ENCODE measurements around the gene SLIT1. TPM values are rescaled to one million over a fixed set of nuclear protein-coding genes. Genes with fewer than 3 reads are reported as not detected.

The SLIT1 gene
- total and polyA plus RNA-seq, 2 experiments from 2014 or later: not detected

GRCh38 chr10:97195706-97196222, 10.0 kb upstream of the SLIT1 start:
- no peaks in the 10 kb centered on the region for H3K79me2 ChIP-seq (ENCODE audit: insufficient read depth)
- H3K9me2 ChIP-seq (ENCODE audit: insufficient read depth): no peaks in the 10 kb centered on the region
- H3K4me1 ChIP-seq (ENCODE audit: insufficient read depth): no peaks in the 10 kb centered on the region
- H3K36me3 ChIP-seq (ENCODE audit: low read depth): no peaks in the 10 kb centered on the region
- H3K4me2 ChIP-seq (ENCODE audit: unreplicated experiment): peak overlapping the region; percentile 79
- no peak overlapping the region for H3K27ac ChIP-seq
- peak overlapping the region; percentile 73 for H3K4me3 ChIP-seq
- no peaks in the 10 kb centered on the region for H4K20me1 ChIP-seq (ENCODE audit: insufficient read depth)
- no peak overlapping the region for H3K9ac ChIP-seq
- no peaks in the 10 kb centered on the region; the same call in none of the 2 replicates for H3K27me3 ChIP-seq (replicated peaks; ENCODE audit: insufficient read depth)
- TF ChIP-seq EZH2 (IDR thresholded peaks at IDR 0.05; ENCODE audit: insufficient read depth, poor library complexity, severe bottlenecking): no peak
- WGBS, 2 experiments (ENCODE audit: low coverage in 1 of 2, low lambda C conversion rate in 2 of 2, missing lambda C conversion rate in 2 of 2): 22 to 28% methylated on average over 11 of the region's 11 CpGs
- no peaks in the 10 kb centered on the region for H3F3A ChIP-seq (ENCODE audit: insufficient read depth)
- no peaks in the 10 kb centered on the region for H3K9me3 ChIP-seq (ENCODE audit: low read depth)
- in situ Hi-C loops (cut with MboI): no loop called here
- DNase-seq: no peak
- peak overlapping the region; percentile 90 for H2AFZ ChIP-seq

- H3K9ac ChIP-seq: no peak overlapping the region
- H3F3A ChIP-seq (ENCODE audit: insufficient read depth): no peaks in the 10 kb centered on the region
- H3K4me2 ChIP-seq (ENCODE audit: unreplicated experiment): no peak overlapping the region
- H3K27me3 ChIP-seq (replicated peaks; ENCODE audit: insufficient read depth): no peaks in the 10 kb centered on the region; the same call in none of the 2 replicates
- H3K79me2 ChIP-seq (ENCODE audit: insufficient read depth): no peaks in the 10 kb centered on the region
- H3K9me2 ChIP-seq (ENCODE audit: insufficient read depth): no peaks in the 10 kb centered on the region
- no peak overlapping the region for H3K27ac ChIP-seq
- no peak overlapping the region for H3K4me3 ChIP-seq
- 81 to 84% methylated on average over 5 of the region's 5 CpGs for WGBS, 2 experiments (ENCODE audit: low coverage in 1 of 2, low lambda C conversion rate in 2 of 2, missing lambda C conversion rate in 2 of 2)
- no peak for TF ChIP-seq EZH2 (IDR thresholded peaks at IDR 0.05; ENCODE audit: insufficient read depth, poor library complexity, severe bottlenecking)
- H3K36me3 ChIP-seq (ENCODE audit: low read depth): no peaks in the 10 kb centered on the region
- no peak overlapping the region for H2AFZ ChIP-seq
- no peaks in the 10 kb centered on the region for H4K20me1 ChIP-seq (ENCODE audit: insufficient read depth)
- no peak for DNase-seq
- no peaks in the 10 kb centered on the region for H3K4me1 ChIP-seq (ENCODE audit: insufficient read depth)
- in situ Hi-C loops (cut with MboI): no loop called here
- H3K9me3 ChIP-seq (ENCODE audit: low read depth): no peaks in the 10 kb centered on the region
Measured at GRCh38 chr10:97192952-97193435, 7.2 kb upstream of the SLIT1 start.

GRCh38 chr10:97190450-97190849, 4.7 kb upstream of the SLIT1 start:
- 76 to 89% methylated on average over 2 of the region's 2 CpGs for WGBS, 2 experiments (ENCODE audit: low coverage in 1 of 2, low lambda C conversion rate in 2 of 2, missing lambda C conversion rate in 2 of 2)
- no peak for DNase-seq
- peaks cover 6% of the 10 kb centered on the region for H3K27me3 ChIP-seq (replicated peaks; ENCODE audit: insufficient read depth)

GRCh38 chr10:97188261-97188711, 2.5 kb upstream of the SLIT1 start:
- in situ Hi-C loops (cut with MboI): no loop called here
- Histone ChIP-seq H3K4me1 (ENCODE audit: insufficient read depth) (no peaks in the 10 kb centered on the region), H3K9me2 (ENCODE audit: insufficient read depth) (no peaks in the 10 kb centered on the region), H3K27ac (no peak overlapping the region), H3K9me3 (ENCODE audit: low read depth) (no peaks in the 10 kb centered on the region), H3K36me3 (ENCODE audit: low read depth) (no peaks in the 10 kb centered on the region), H3K27me3 (replicated peaks; ENCODE audit: insufficient read depth) (peaks cover 23% of the 10 kb centered on the region; the same call in 1 of the 2 replicates), H4K20me1 (ENCODE audit: insufficient read depth) (no peaks in the 10 kb centered on the region), H3K4me2 (ENCODE audit: unreplicated experiment) (no peak overlapping the region), H3K4me3 (no peak overlapping the region), H2AFZ (no peak overlapping the region), H3F3A (ENCODE audit: insufficient read depth) (no peaks in the 10 kb centered on the region), H3K79me2 (ENCODE audit: insufficient read depth) (no peaks in the 10 kb centered on the region), H3K9ac (no peak overlapping the region)
- no peak for DNase-seq
- no peak for TF ChIP-seq EZH2 (IDR thresholded peaks at IDR 0.05; ENCODE audit: insufficient read depth, poor library complexity, severe bottlenecking)
- TF ChIP-seq EZH2phosphoT487 (IDR thresholded peaks at IDR 0.05; ENCODE audit: insufficient read depth, low read depth): no peak
- WGBS, 2 experiments (ENCODE audit: low coverage in 1 of 2, low lambda C conversion rate in 2 of 2, missing lambda C conversion rate in 2 of 2): 61 to 71% methylated on average over 11 of the region's 11 CpGs

More at GRCh38 chr10:97190450-97190849, 4.7 kb upstream of the SLIT1 start:
- H3K4me2 ChIP-seq (ENCODE audit: unreplicated experiment): no peak overlapping the region
- H3K27ac ChIP-seq: no peak overlapping the region
- no peak overlapping the region for H3K9ac ChIP-seq
- H4K20me1 ChIP-seq (ENCODE audit: insufficient read depth): no peaks in the 10 kb centered on the region
- no peaks in the 10 kb centered on the region for H3K4me1 ChIP-seq (ENCODE audit: insufficient read depth)
- no peaks in the 10 kb centered on the region for H3K36me3 ChIP-seq (ENCODE audit: low read depth)
- no peaks in the 10 kb centered on the region for H3K79me2 ChIP-seq (ENCODE audit: insufficient read depth)
- no peak overlapping the region for H2AFZ ChIP-seq
- no peaks in the 10 kb centered on the region for H3K9me2 ChIP-seq (ENCODE audit: insufficient read depth)
- H3K9me3 ChIP-seq (ENCODE audit: low read depth): no peaks in the 10 kb centered on the region
- no peak overlapping the region for H3K4me3 ChIP-seq
- in situ Hi-C loops (cut with MboI): no loop called here
- no peak for TF ChIP-seq EZH2 (IDR thresholded peaks at IDR 0.05; ENCODE audit: insufficient read depth, poor library complexity, severe bottlenecking)
- TF ChIP-seq EZH2phosphoT487 (IDR thresholded peaks at IDR 0.05; ENCODE audit: insufficient read depth, low read depth): no peak
- H3F3A ChIP-seq (ENCODE audit: insufficient read depth): no peaks in the 10 kb centered on the region

Data from GM23248 (cell line).